ENCODE results near the gene PDE6B.

DNA sequence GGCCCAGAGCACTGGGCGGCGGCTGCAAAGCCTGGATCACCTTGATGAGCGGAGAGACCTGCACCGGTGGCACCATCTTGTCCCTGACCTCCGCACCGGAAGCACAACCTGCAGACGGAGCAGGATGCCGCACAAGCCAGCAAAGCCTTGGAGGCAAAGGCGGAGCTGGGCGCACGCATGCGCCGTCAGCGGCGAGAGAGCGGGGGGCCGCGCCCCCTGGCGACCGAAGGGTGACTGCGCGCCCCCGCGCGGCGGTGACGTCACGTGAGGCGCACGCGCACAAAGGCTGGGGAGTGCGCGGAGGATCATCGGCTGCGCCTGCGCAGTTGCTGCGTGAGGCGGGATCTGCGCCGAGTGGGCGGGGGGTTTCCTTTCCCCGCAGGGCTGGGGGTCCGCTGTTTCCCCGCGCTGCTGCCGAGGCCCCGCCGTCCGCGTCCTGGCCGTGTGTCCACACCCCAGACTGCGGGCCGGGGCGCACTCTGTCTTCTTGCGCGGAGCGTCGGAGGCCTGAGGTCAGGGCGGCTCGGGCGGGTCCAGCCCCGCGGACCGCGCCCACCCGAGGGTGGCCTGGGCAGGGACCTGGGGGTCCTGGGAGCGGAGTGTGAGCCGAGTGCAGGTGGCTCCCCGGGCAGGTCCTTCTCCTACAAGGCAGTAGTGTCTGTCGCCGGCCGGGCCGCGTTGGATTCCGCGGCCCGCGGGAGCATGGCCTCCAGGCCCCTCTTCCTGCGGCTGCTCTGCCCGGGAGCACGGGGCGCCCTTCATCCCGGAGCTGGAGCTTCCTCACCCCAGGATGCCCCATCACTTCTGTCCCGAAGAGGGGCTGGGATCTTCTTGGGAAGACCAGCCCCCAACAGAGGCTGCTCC lies 49.0 kb downstream of the PDE6B start, which contains the start of the genes ATP5ME and MYL5:
- no peak for TF ChIP-seq EZH2 (IDR thresholded peaks at IDR 0.05; ENCODE audit: low read length, missing control alignments)
- TF ChIP-seq, protein P1, sequence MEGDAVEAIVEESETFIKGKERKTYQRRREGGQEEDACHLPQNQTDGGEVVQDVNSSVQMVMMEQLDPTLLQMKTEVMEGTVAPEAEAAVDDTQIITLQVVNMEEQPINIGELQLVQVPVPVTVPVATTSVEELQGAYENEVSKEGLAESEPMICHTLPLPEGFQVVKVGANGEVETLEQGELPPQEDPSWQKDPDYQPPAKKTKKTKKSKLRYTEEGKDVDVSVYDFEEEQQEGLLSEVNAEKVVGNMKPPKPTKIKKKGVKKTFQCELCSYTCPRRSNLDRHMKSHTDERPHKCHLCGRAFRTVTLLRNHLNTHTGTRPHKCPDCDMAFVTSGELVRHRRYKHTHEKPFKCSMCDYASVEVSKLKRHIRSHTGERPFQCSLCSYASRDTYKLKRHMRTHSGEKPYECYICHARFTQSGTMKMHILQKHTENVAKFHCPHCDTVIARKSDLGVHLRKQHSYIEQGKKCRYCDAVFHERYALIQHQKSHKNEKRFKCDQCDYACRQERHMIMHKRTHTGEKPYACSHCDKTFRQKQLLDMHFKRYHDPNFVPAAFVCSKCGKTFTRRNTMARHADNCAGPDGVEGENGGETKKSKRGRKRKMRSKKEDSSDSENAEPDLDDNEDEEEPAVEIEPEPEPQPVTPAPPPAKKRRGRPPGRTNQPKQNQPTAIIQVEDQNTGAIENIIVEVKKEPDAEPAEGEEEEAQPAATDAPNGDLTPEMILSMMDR (conservative IDR thresholded peaks at IDR 0.05 in 1 of 2, IDR thresholded peaks at IDR 0.05 in 1 of 2; ENCODE audit: low read depth in 1 of 2, low read length in 2 of 2): peak; percentile 63 to 81

Data from fibroblast of lung (primary cell).